Breast epithelium (tissue), 3 donors: Measurements from ENCODE around the gene ALDH1A3.

ENCODE experiments used
- CTCF ChIP-seq, 3 donors: fragments of 450-650 bp; IDR thresholded peaks; one replicate each; pipeline ENCODE4 v1.5.1; 2016 to 2017; ENCODE audit warnings: antibody characterized with exemption in 3 of 3, mild to moderate bottlenecking in 3 of 3, moderate library complexity in 3 of 3
- POLR2A ChIP-seq: fragments of 450-650 bp; IDR thresholded peaks from one replicate; pipeline ENCODE4 v1.6.1; 2016; ENCODE audit warnings: antibody characterized with exemption, mild to moderate bottlenecking, moderate library complexity

GRCh38 chr15:100899601-100900000 is 20.0 kb downstream of the ALDH1A3 start:
- TF ChIP-seq POLR2A (no peak), CTCF (IDR thresholded peaks at IDR 0.05) (no peak)
